Urinary bladder (tissue), 4 donors: Measurements from ENCODE around the gene FBXW11. TPM values are rescaled to one million over a fixed set of nuclear protein-coding genes. Genes with fewer than 3 reads are reported as not detected.

Source experiments
- DNase-seq: peaks from one replicate; pipeline ENCODE4 v3.0.0-alpha.2; 2015; ENCODE audit errors: extremely low spot score
- H3K27ac ChIP-seq: one replicate; pipeline ENCODE4 v1.5.1; 2013; ENCODE audit warnings: low read depth, mild to moderate bottlenecking, moderate library complexity
- H3K36me3 ChIP-seq: one replicate; pipeline ENCODE4 v1.6.1; 2013; ENCODE audit warnings: mild to moderate bottlenecking, moderate library complexity; ENCODE audit not compliant: insufficient read depth
- H3K4me1 ChIP-seq: one replicate; pipeline ENCODE4 v1.6.1; 2013; ENCODE audit warnings: mild to moderate bottlenecking, moderate library complexity; ENCODE audit not compliant: insufficient read depth
- H3K4me3 ChIP-seq: one replicate; pipeline ENCODE4 v1.5.1; 2013; ENCODE audit warnings: low read depth, low read length
- whole genome bisulfite sequencing: extraction: QIAGEN DNeasy Blood & Tissue Kit; methylation state at CpG from one replicate; pipeline ENCODE4 v1.1.7; 2013; 5-methylcytosine and 5-hydroxymethylcytosine counted together
- polyA plus RNA-seq: library from polyadenylated mRNA; stranded (reverse); fragments of 200-250 nt; gene quantifications from one replicate; pipeline ENCODE4 v1.2.3, GENCODE V29; 2013
- total RNA-seq: library from RNA; depleted of rRNA; stranded (reverse); fragments of >200 nt; gene quantifications from one replicate; pipeline ENCODE4 v1.2.3, GENCODE V29; 2014
- donor health status: healthy with polysubstance abuse.
- donor health status: healthy.

The FBXW11 gene
- total and polyA plus RNA-seq, 2 donors, result 28.3 to 81.3 TPM

DNA sequence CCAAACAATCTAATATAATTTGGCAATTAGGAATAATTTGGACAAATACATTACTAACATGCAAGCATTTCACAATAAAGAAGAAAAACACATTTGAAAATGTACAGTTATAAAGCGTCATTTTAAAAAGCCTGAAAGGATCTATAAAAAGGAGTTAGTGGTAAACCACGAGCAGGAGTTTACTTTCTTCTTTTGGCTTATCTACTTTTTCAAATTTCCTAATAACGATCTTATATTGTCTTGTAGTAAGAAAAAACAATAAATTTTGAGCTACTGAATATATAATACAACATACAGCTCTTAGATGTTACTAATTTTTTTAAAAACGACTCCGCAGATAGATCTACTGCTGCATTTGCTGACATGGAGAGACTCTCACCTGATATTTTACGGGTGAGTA lies 141.0 kb downstream of the FBXW11 start:
- 87% methylated on average over 6 of the region's 6 CpGs for WGBS
- Histone ChIP-seq H3K36me3 (peaks cover 4% of the 10 kb centered on the region), H3K4me3 (no peak overlapping the region), H3K27ac (no peak overlapping the region), H3K4me1 (no peaks in the 10 kb centered on the region)
- DNase-seq, result no peak

DNA sequence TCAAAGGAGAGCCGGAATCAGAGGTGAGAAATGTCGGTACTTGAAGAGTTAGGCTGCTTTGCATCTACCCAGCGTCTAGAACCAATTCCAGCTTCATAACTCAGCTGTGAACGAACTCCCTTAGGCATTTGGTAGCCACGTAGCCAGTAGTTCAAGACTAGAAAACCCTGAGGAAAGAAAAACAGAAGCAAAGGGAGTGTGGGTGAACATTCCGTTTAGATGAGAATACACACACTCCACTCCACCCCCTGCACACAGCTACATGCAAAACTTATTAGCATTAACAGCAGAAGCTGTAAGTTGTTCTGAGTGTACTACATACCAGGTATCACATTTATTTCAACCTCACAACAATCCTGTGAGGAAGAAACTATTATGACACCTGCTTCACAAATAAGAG lies 142.5 kb downstream of the FBXW11 start:
- Histone ChIP-seq H3K4me1 (no peaks in the 10 kb centered on the region), H3K36me3 (peaks cover 4% of the 10 kb centered on the region), H3K27ac (no peak overlapping the region), H3K4me3 (no peak overlapping the region)
- DNase-seq, result no peak
- 84% methylated on average over 6 of the region's 6 CpGs for WGBS

DNA sequence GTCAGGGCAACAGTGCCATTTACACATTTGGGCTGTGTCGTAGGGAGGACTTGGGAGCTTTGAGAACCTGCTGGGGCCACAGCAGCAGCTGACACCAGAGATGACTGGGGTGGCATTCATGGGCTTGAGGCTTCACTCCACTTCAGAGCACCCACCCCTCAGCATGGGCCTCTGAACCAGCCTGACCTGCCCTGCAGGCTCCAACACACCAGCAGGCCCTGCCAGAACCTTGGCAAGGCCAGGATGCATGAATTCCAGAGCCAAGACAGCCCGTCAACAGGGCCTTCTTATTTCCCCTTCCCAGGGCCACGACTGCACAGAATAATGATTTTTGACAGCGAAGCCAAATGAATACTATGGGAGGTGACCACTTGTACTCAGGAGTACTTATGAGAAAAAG lies 143.8 kb downstream of the FBXW11 start:
- Histone ChIP-seq H3K4me1 (no peaks in the 10 kb centered on the region), H3K36me3 (no peaks in the 10 kb centered on the region), H3K4me3 (no peak overlapping the region), H3K27ac (no peak overlapping the region)
- 86% methylated on average over 4 of the region's 4 CpGs for WGBS
- no peak for DNase-seq

DNA sequence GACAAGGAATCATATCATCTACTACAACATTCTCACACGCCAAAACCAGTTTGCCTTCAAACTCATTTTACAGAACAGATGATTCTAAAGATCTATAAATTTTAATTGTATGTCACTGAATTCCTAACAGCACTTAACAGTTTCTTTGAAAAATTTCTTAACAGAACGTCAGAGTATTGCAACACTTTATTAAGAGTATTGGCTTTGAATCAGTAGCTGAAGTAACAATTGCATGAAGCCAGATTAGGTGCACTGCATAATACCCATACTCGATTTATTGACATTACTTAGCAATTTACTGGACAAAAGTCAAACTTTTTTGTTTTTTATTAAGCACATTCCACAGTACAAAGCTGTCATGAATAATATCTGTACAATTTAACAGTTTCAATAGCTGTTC lies 145.1 kb downstream of the FBXW11 start:
- Histone ChIP-seq H3K36me3 (no peaks in the 10 kb centered on the region), H3K4me3 (no peak overlapping the region), H3K27ac (no peak overlapping the region), H3K4me1 (no peaks in the 10 kb centered on the region)
- DNase-seq, result no peak
- WGBS, result 84% methylated on average over 3 of the region's 3 CpGs

DNA sequence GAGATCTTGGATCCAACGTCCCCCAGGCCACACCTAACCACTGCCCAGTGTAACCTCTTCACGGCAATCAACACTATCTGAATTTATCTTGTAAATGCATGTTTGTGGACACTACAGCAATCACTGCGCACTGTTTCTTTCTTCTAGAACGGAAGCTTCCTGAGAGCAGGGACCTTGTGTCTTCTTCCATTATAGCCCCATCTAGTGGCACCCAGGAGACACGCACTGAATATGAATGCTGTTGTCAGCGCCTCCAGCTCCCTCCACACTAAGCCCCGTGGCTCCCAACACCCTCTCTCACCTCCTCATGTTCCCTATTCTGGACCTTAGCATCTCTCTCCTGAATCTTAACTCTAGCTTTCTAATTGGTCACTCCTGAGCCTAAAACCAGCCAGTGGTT lies 148.1 kb downstream of the FBXW11 start:
- Histone ChIP-seq H3K27ac (no peak overlapping the region), H3K4me3 (no peak overlapping the region), H3K36me3 (no peaks in the 10 kb centered on the region), H3K4me1 (no peaks in the 10 kb centered on the region)
- 92% methylated on average over 7 of the region's 7 CpGs for WGBS
- no peak for DNase-seq

DNA sequence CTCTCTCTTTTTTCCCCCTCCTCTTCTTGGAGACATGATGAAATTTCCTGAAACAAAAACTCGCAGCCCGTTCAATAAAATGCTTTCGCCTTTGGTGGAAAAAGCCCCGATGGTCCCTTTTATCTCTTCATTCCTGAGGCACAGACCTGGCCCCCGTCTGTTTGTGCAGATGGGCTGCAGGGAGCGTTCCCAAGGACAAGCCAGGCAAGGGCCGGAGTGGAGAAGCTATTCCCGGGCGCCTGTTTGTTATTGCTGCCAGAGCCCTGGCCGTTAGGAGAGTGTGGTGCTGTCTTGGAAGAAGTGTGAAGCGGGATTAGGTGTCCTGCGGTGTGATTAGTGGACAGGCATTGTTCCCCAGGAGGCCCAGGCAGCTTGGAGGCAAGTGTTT lies 149.0 kb downstream of the FBXW11 start:
- DNase-seq, result no peak
- no peak overlapping the region for H3K27ac ChIP-seq
- H3K4me1 ChIP-seq, result no peaks in the 10 kb centered on the region
- H3K36me3 ChIP-seq, result no peaks in the 10 kb centered on the region
- 44% methylated on average over 12 of the region's 12 CpGs for WGBS
- H3K4me3 ChIP-seq, result no peak overlapping the region

DNA sequence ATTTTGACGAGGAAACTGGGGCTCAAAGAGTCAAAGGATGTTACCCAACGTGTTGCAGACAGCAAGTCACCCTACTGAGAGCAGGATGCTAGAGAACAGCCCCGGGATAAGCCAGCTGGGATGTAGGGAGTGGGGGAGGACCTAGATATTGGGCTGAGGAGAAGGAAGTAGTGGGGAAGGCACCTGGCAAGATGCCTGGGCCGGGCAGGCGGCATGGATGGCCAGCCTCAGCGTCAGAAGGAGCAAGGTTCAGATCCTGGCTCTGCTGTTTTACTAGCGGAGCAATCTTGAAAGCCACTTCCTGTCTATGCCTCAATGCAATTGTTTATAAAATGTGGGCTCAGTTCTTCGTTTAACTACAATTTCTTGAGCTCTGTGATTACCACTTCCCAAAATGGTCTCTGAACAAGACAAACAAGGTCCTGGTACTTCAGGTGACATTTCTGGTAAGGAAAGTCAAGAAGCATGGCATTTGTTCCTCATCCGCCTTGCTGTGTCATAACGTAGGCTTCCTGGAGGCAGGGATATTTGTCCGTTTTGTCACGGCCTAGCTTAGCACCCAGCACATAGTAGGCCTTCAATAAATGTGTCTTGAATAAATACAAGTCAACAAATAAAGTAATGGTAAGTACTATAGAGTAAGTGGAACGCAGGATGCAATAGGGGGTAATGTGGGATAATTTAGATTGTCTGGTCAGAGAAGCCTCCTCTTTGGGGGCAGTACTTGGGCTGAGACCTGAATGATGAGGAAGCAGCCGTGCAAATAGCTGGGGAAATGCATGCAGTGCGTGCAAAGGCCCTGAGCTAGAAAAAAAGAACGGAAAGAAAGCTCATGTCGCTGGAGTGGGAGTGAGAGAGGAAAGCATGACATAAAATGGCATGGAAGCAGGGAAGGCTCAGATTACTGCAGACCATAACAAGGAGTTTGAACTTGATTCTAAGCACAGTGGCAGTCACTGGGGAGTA lies 150.4 kb downstream of the FBXW11 start:
- WGBS, result 76% methylated on average over 17 of the region's 17 CpGs
- Histone ChIP-seq H3K27ac (no peak overlapping the region), H3K4me3 (no peak overlapping the region), H3K36me3 (no peaks in the 10 kb centered on the region), H3K4me1 (no peaks in the 10 kb centered on the region)
- no peak for DNase-seq

DNA sequence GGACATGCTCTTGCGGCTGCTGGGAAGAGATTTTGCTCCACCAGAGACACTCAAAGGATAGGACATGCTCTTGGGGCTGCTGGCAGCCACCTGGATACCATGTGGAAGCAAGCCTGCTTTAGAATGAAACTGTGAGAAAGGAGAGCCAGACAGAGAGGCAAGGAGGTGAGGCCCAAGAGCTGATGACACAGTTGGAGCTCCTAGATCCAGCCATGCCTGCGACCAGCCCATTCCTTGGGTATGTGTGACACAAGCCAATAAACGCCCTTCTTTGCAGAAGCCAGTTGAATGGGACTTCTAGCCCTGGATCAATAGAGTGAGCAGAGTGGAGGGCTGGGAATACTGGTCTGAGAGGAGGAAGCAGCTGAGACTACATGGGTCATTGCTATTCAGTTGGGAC lies 151.2 kb downstream of the FBXW11 start:
- no peaks in the 10 kb centered on the region for H3K4me1 ChIP-seq
- H3K4me3 ChIP-seq, result no peak overlapping the region
- WGBS, result 97% methylated on average over 3 of the region's 3 CpGs
- no peak overlapping the region for H3K27ac ChIP-seq
- DNase-seq, result no peak
- H3K36me3 ChIP-seq, result no peaks in the 10 kb centered on the region

DNA sequence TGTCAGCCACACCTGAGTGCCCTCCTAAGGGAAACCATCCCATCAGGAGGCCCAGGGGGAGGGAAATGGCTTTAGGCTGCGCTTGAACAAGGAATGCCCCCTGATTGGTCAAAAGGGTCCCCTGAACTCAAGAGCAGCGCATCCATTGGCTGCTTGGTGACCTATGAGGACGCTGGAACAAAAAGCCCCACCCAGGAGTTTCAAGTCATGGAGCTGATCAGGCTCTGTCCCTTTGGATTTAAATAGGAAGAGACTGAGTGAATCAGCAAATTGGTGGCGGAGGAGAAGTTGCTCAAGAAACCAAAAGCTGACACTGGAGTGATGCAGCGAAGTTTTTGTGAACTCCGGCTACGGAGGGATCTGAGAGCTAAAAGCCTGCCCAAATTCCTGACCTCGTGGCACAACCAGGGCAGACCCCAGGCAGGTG lies 154.2 kb downstream of the FBXW11 start:
- no peaks in the 10 kb centered on the region for H3K4me1 ChIP-seq
- H3K4me3 ChIP-seq, result no peak overlapping the region
- 94% methylated on average over 8 of the region's 8 CpGs for WGBS
- H3K36me3 ChIP-seq, result no peaks in the 10 kb centered on the region
- no peak for DNase-seq
- H3K27ac ChIP-seq, result no peak overlapping the region

DNA sequence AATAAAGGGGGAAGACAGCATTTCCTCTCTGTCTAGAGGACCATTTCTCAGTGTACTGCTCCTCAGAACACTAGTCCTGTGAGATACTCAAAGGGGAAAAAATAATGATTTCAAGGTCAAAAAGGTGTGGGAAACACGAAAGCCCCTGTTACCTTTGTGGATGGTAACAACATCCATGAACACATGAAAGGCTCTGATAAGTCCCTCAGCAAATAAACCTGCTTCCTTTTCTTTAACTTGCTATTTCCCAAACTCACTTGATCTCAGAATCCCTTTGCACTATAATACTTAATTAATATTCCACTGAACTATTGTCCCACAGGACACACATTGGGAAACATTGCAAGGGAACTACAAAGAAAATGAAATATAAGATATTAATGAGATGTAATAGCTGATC lies 155.2 kb downstream of the FBXW11 start:
- WGBS, result 83% methylated on average over 1 of the region's 1 CpG
- Histone ChIP-seq H3K4me3 (no peak overlapping the region), H3K27ac (no peak overlapping the region), H3K4me1 (no peaks in the 10 kb centered on the region), H3K36me3 (no peaks in the 10 kb centered on the region)
- DNase-seq, result no peak

DNA sequence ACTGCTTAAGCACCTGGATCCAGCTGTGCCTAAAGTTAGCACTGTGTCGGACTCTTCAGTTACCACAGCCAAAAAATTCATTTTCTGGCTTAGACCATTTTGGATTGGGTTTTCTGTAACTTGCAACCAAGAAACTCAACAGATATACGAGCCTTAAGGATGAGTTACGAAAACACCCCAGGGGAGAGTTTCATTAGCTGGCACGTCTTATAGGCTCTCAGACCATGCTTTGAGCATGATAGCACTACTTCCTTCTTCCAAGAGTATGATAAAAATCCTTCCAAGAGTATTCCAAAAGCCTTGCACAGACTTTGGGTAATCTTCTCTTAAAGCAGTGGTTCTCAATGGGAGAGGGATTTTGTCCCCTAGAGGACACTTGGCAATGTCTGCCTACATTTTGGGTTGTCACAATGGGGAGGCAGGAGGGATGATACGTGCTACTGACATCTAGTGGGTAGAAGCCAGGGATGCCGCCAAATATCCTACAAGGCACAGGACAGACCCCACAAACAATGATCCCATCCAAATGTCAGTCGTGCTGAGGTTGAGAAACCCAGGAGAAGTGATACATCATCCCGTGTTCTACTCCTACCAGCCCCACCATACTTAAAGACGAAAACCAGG lies 156.0 kb downstream of the FBXW11 start:
- Histone ChIP-seq H3K4me3 (no peak overlapping the region), H3K27ac (no peak overlapping the region), H3K4me1 (no peaks in the 10 kb centered on the region), H3K36me3 (no peaks in the 10 kb centered on the region)
- WGBS, result 65% methylated on average over 9 of the region's 9 CpGs
- no peak for DNase-seq

DNA sequence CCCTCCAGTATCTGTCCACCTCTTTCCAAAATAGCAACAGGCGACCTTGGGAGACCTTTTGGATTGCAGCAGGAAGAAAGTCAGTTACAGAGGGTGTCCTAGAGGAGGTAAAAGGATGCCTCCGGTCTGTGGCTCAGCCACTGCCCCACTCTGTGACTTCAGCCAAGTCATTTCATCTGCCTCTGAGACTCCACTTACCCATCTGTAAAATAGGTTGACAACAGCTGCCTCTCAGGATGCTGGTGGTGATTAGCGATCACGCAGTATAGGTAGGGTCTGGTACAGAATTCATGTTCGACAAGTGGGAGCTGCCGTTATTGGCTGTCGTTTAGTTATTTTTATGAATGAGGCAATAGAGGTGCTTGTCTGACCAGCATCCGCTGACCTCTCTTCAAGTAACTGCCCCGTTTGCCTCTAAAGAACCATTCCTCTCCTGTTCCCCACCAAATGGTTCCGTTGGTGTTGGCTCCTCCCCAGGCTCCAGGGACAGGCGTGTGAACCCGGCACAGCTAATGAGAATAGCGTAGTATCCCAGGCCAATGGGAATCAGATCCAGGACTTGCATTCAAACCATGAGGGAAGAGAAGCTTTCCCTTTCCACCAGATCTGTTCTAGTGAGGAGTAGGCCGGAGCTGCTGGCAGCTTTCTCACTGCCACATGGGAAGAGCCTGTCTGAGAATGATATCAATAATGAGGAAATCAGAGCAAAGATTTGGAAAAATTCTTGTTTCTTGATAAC lies 156.7 kb downstream of the FBXW11 start:
- Histone ChIP-seq H3K4me1 (no peaks in the 10 kb centered on the region), H3K27ac (no peak overlapping the region), H3K4me3 (no peak overlapping the region), H3K36me3 (no peaks in the 10 kb centered on the region)
- DNase-seq, result no peak
- WGBS, result 92% methylated on average over 14 of the region's 14 CpGs

DNA sequence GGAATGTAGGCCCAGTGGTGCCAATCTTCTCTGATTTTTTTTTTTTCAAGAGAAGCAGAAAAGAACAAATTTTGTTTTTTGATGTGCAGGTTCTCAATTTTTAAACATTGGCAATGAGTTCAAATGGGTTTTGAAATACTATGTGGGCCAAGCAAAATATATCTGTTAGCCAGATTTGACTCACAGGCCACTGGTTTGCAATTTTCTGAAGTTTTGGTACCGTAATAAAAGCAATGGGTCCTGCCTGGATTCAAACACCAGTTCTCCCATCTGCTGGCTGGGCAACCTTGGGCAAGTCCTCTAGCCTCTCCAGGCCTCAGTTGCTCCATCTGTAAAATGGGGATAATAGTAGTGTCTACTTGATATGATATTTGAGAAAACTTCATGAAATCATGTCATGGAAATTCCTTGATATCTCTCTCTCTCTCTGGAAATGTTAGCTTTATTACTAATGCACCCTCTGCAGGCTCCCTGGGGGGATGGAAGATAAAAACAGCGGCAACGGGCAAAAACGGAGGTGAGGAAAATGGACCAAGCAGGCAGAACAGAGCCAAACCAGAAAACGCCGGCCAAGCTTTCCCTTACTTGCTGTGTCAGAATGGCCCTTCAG lies 157.4 kb downstream of the FBXW11 start:
- no peak overlapping the region for H3K4me3 ChIP-seq
- WGBS, result 90% methylated on average over 6 of the region's 6 CpGs

More for the DNA sequence above, 157.4 kb downstream of the FBXW11 start:
- H3K4me1 ChIP-seq, result no peaks in the 10 kb centered on the region
- no peak for DNase-seq
- no peak overlapping the region for H3K27ac ChIP-seq
- H3K36me3 ChIP-seq, result no peaks in the 10 kb centered on the region
